Endothelial cell of umbilical vein (primary cell): ENCODE results near the gene VSX1. TPM values are rescaled to one million over a fixed set of nuclear protein-coding genes. Genes with fewer than 3 reads are reported as not detected.

Experiments
- BruUV-seq: library from RNA; stranded (reverse); fragments of 400-500 nt; replicated peaks from 2 replicates; lab custom pipeline; 2021; lab: Mats Ljungman, UMichigan
- CTCF ChIA-PET: fragments of 300-600, 350-600 bp; sonication (Branson Sonifier 250); formaldehyde crosslinking; loops from one replicate; lab custom pipeline; 2021; ENCODE audit warnings: antibody characterized with exemption, inconsistent platforms; lab: Charles Lee
- POLR2A ChIA-PET: fragments of 300-600, 350-600 bp; sonication (Branson Sonifier 250); formaldehyde crosslinking; loops from one replicate; lab custom pipeline; 2021; ENCODE audit warnings: antibody characterized with exemption, inconsistent platforms; lab: Charles Lee
- DNase-seq: peaks from one replicate; pipeline ENCODE4 v3.0.0-alpha.2; 2011; ENCODE audit warnings: low read depth, low spot score
- FAIRE-seq: peaks from 2 replicates; lab custom pipeline; 2011; peaks lifted over from hg19 to GRCh38; lab: Jason Lieb, UNC
- H2AFZ ChIP-seq: 2 replicates; pipeline ENCODE4 v1.6.0; 2012; ENCODE audit warnings: low read depth, low read length, control low read depth, inconsistent platforms
- H3K27ac ChIP-seq: 2 replicates; pipeline ENCODE4 v1.5.1; 2011; ENCODE audit warnings: low read depth, mild to moderate bottlenecking, control low read depth, low read length, moderate library complexity; ENCODE audit not compliant: insufficient read depth
- H3K27me3 ChIP-seq, 2 experiments: 2 replicates each; pipeline versions ENCODE4 v1.6.0 to v1.6.1; 2011; ENCODE audit warnings: low read length in 2 of 2, mixed read lengths in 1 of 2; ENCODE audit not compliant: control insufficient read depth in 2 of 2, insufficient read depth in 2 of 2
- H3K36me3 ChIP-seq, 2 experiments: 2 replicates in 1 of 2; 3 replicates in 1 of 2; pipeline ENCODE4 v1.5.1; 2011; ENCODE audit warnings: low read length in 2 of 2, mild to moderate bottlenecking in 1 of 2, moderate library complexity in 1 of 2; ENCODE audit not compliant: control insufficient read depth in 2 of 2, insufficient read depth in 2 of 2; ENCODE audit errors: extremely low read depth in 1 of 2
- H3K4me1 ChIP-seq: 3 replicates; pipeline ENCODE4 v1.5.1; 2011; ENCODE audit warnings: mild to moderate bottlenecking, low read length; ENCODE audit not compliant: control insufficient read depth, insufficient read depth; ENCODE audit errors: extremely low read depth
- H3K4me2 ChIP-seq: 2 replicates; pipeline ENCODE4 v1.6.1; 2011; ENCODE audit warnings: low read length, control low read depth, mixed read lengths; ENCODE audit not compliant: insufficient read depth
- H3K4me3 ChIP-seq, 3 experiments: fragments of 200-600 bp in 1 of 3; sonication (generic), shearing (Covaris generic) in 1 of 3; replicated peaks in 1 of 3; 2 replicates each; pipeline ENCODE4 v1.5.1; 2011 to 2016; ENCODE audit warnings: control low read depth in 3 of 3, low read length in 3 of 3, mild to moderate bottlenecking in 2 of 3, inconsistent platforms in 1 of 3, low read depth in 1 of 3, moderate library complexity in 1 of 3; ENCODE audit not compliant: insufficient read depth in 1 of 3
- H3K79me2 ChIP-seq: 2 replicates; pipeline ENCODE4 v1.6.0; 2012; ENCODE audit warnings: low read length, inconsistent platforms; ENCODE audit not compliant: control insufficient read depth, insufficient read depth
- H3K9ac ChIP-seq: replicated peaks from 2 replicates; pipeline ENCODE3; 2011; ENCODE audit warnings: low read length, control low read depth; ENCODE audit not compliant: insufficient read depth; ENCODE audit errors: extremely low read depth
- H3K9me1 ChIP-seq: replicated peaks from 3 replicates; pipeline ENCODE4 v1.6.0; 2011; ENCODE audit warnings: mild to moderate bottlenecking, low read length; ENCODE audit not compliant: control insufficient read depth, insufficient read depth; ENCODE audit errors: extremely low read depth
- H3K9me3 ChIP-seq: replicated peaks from 2 replicates; pipeline ENCODE4 v1.5.1; 2012; ENCODE audit warnings: low read length, inconsistent platforms; ENCODE audit not compliant: control insufficient read depth, insufficient read depth
- H4K20me1 ChIP-seq: replicated peaks from 2 replicates; pipeline ENCODE3; 2011; ENCODE audit warnings: mild to moderate bottlenecking, low read length; ENCODE audit not compliant: control insufficient read depth, insufficient read depth; ENCODE audit errors: extremely low read depth
- EZH2 ChIP-seq: IDR thresholded peaks from 2 replicates; pipeline ENCODE4 v1.6.1; 2012; ENCODE audit warnings: borderline replicate concordance, low read depth, mild to moderate bottlenecking, moderate library complexity, low read length, inconsistent platforms; ENCODE audit not compliant: severe bottlenecking
- FOS ChIP-seq: IDR thresholded peaks from 2 replicates; pipeline ENCODE4 v1.6.1; 2011; ENCODE audit warnings: mild to moderate bottlenecking, low read length, moderate library complexity, borderline replicate concordance; ENCODE audit not compliant: insufficient read depth
- GATA2 ChIP-seq: IDR thresholded peaks from 2 replicates; pipeline ENCODE4 v1.7.0; 2011; ENCODE audit warnings: low read depth, mild to moderate bottlenecking, moderate library complexity, mixed read lengths, low read length; ENCODE audit not compliant: insufficient read length, insufficient read depth
- JUN ChIP-seq: IDR thresholded peaks from 2 replicates; pipeline ENCODE4 v1.6.1; 2011; ENCODE audit warnings: borderline replicate concordance, low read depth; ENCODE audit not compliant: insufficient read length, insufficient read depth
- MYC ChIP-seq: IDR thresholded peaks from one replicate; pipeline ENCODE4 v1.6.1; 2011; ENCODE audit warnings: mild to moderate bottlenecking, low read depth, low read length
- POLR2A ChIP-seq: IDR thresholded peaks from 2 replicates; pipeline ENCODE4 v1.6.1; 2012; ENCODE audit warnings: low read depth, mild to moderate bottlenecking, control low read depth, low read length
- POLR2AphosphoS5 ChIP-seq: IDR thresholded peaks from 2 replicates; pipeline ENCODE4 v1.6.1; 2012; ENCODE audit warnings: low read depth, mild to moderate bottlenecking, control low read depth, low read length, moderate library complexity; ENCODE audit not compliant: insufficient read depth
- dilution Hi-C: fragments of 300-500 bp; cut with MboI; formaldehyde crosslinking; loops from one replicate; pipeline ENCODE4 v1.15.0; 2019; ENCODE audit warnings: low sequenced_read_pairs; ENCODE audit not compliant: extremely low pct_ligation_motif_present
- intact Hi-C: fragments of 100-400 bp; cut with micrococcal nuclease; formaldehyde crosslinking; loops from one replicate; pipeline ENCODE4 v1.10.0; 2022
- polyA plus RNA-seq, 4 experiments: library from polyadenylated mRNA; depleted of rRNA in 3 of 4; stranded (reverse) in 3 of 4; unstranded in 1 of 4; fragments of >200 nt; gene quantifications; 2 replicates each; pipeline versions ENCODE4 v1.2.1 to v1.2.3, GENCODE V29; 2011 to 2012; ENCODE audit warnings: missing spikeins in 1 of 4
- total RNA-seq: library from RNA; stranded (reverse); gene quantifications from 2 replicates; pipeline ENCODE4 v1.2.3, GENCODE V29; 2021
- TF ChIP-seq, protein P1 (sequence below): IDR thresholded peaks from 2 replicates; pipeline ENCODE4 v1.6.1; 2011; ENCODE audit not compliant: insufficient read depth, insufficient read length
- TF ChIP-seq, protein P2 (sequence below), 2 donors: IDR thresholded peaks; 1 replicate in 1 of 2; 2 replicates in 1 of 2; pipeline ENCODE4 v1.5.1; 2011; ENCODE audit warnings: low read length in 2 of 2, mild to moderate bottlenecking in 2 of 2, moderate library complexity in 2 of 2, control low read depth in 1 of 2, inconsistent platforms in 1 of 2, low read depth in 1 of 2; ENCODE audit not compliant: insufficient read depth in 1 of 2; ENCODE audit errors: extremely low read depth in 1 of 2

Gene VSX1
- total and polyA plus RNA-seq, 2 donors (not counting 3 experiments of a cell fraction or from before 2014, with no cell fraction given) = not detected

DNA sequence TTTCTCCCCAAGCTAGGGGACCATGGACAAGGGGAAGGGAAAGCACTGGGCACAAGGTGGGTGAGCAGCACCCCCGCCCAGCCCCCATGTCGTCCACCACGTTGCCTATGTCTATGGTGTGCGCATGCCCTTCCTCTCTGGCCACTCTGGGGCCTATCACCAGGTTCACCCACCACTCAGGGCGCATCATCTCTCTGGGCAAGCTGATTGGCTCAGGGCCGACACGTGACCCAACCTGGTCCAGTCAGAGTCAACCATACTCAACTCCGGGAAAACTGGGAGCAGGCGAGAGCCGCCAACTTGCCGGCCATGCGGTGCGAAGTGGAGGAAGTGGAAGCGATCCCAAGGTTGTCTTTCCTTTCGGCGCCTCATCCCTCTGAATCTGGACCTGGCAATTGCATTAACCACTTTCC is 49.9 kb downstream of the VSX1 start:
- Histone ChIP-seq H2AFZ (no peak overlapping the region), H3K27ac (no peak overlapping the region), H3K9me3 (no peaks in the 10 kb centered on the region), H3K4me1 (peaks cover 8% of the 10 kb centered on the region), H3K9ac (no peak overlapping the region), H3K4me2 (no peak overlapping the region), H3K4me3 (no peak overlapping the region), H3K27me3 (no peaks in the 10 kb centered on the region), H3K9me1 (no peaks in the 10 kb centered on the region), H3K36me3 (no peaks in the 10 kb centered on the region), H3K79me2 (no peaks in the 10 kb centered on the region), H4K20me1 (no peaks in the 10 kb centered on the region)
- CTCF ChIA-PET = no interaction called here
- POLR2A ChIA-PET = interaction anchor here (0.5 kb wide), 1 partner anchor 9 kb away, joined by 3 read pairs; no protein-coding TSS in a partner anchor
- DNase-seq (no peak), FAIRE-seq (no peak)
- BruUV-seq = no TSS peak
- TF ChIP-seq EZH2 (no peak), POLR2A (no peak), FOS (no peak), JUN (no peak), POLR2AphosphoS5 (no peak), GATA2 (no peak), MYC (no peak)
- TF ChIP-seq, protein P1, sequence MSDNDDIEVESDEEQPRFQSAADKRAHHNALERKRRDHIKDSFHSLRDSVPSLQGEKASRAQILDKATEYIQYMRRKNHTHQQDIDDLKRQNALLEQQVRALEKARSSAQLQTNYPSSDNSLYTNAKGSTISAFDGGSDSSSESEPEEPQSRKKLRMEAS = no peak
- TF ChIP-seq, protein P2, sequence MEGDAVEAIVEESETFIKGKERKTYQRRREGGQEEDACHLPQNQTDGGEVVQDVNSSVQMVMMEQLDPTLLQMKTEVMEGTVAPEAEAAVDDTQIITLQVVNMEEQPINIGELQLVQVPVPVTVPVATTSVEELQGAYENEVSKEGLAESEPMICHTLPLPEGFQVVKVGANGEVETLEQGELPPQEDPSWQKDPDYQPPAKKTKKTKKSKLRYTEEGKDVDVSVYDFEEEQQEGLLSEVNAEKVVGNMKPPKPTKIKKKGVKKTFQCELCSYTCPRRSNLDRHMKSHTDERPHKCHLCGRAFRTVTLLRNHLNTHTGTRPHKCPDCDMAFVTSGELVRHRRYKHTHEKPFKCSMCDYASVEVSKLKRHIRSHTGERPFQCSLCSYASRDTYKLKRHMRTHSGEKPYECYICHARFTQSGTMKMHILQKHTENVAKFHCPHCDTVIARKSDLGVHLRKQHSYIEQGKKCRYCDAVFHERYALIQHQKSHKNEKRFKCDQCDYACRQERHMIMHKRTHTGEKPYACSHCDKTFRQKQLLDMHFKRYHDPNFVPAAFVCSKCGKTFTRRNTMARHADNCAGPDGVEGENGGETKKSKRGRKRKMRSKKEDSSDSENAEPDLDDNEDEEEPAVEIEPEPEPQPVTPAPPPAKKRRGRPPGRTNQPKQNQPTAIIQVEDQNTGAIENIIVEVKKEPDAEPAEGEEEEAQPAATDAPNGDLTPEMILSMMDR (IDR thresholded peaks at IDR 0.05; ENCODE audit: extremely low read depth in 1 of 2, insufficient read depth in 1 of 2, low read depth in 1 of 2, low read length in 2 of 2) = no peak
- intact Hi-C loops = no loop called here
- dilution Hi-C loops = no loop called here
